GM12878 (cell line): Measurements from ENCODE around the gene HEBP2. TPM values are rescaled to one million over a fixed set of nuclear protein-coding genes. Genes with fewer than 3 reads are reported as not detected.

ENCODE experiments used
- ATAC-seq: fragments of 200-7000 bp; cut with Tn5 transposase; 3 replicates; pipeline ENCODE4 v1.9.1; 2020; ENCODE audit warnings: mild to moderate bottlenecking, moderate library complexity
- BruUV-seq: library from RNA; stranded (reverse); fragments of 400-500 nt; replicated peaks from 2 replicates; lab custom pipeline; 2021; lab: Mats Ljungman, UMichigan
- CTCF ChIA-PET: fragments of 300-600 bp; sonication (Branson Sonifier 250); formaldehyde crosslinking; extraction: SDS; loops from one replicate; lab custom pipeline; 2021; ENCODE audit warnings: inconsistent platforms; lab: Yijun Ruan, JAX
- POLR2A ChIA-PET: fragments of 350-600 bp; formaldehyde crosslinking; extraction: SDS; loops from one replicate; lab custom pipeline; 2021; ENCODE audit warnings: inconsistent platforms; lab: Charles Lee
- RAD21 ChIA-PET: fragments of 300-600 bp; sonication (Branson Sonifier 250); formaldehyde crosslinking; loops from one replicate; lab custom pipeline; 2023; ENCODE audit warnings: antibody characterized with exemption; ENCODE audit not compliant: unreplicated experiment; lab: Charles Lee
- SMC1A ChIA-PET: fragments of 300-600 bp; sonication (Branson Sonifier 250); formaldehyde crosslinking; loops from one replicate; lab custom pipeline; 2023; ENCODE audit not compliant: unreplicated experiment, uncharacterized antibody; lab: Charles Lee
- DNase-seq: peaks from one replicate; pipeline ENCODE4 v3.0.0-alpha.2; 2011; ENCODE audit warnings: low read depth, low spot score
- FAIRE-seq: peaks from 3 replicates; lab custom pipeline; 2011; peaks lifted over from hg19 to GRCh38; lab: Jason Lieb, UNC
- H2AFZ ChIP-seq: 2 replicates; pipeline ENCODE4 v1.6.0; 2011; ENCODE audit warnings: low read depth, low read length, control low read depth; ENCODE audit not compliant: control insufficient read depth
- H3K27ac ChIP-seq: 2 replicates; pipeline ENCODE4 v1.5.1; 2011; ENCODE audit warnings: control low read depth; ENCODE audit not compliant: control insufficient read depth, insufficient read depth
- H3K27me3 ChIP-seq, 2 experiments: replicated peaks in 1 of 2; 2 replicates each; pipeline versions ENCODE4 v1.6.0 to v1.6.1; 2011; ENCODE audit warnings: low read length in 1 of 2; ENCODE audit not compliant: control insufficient read depth in 2 of 2, insufficient read depth in 2 of 2
- H3K36me3 ChIP-seq, 2 experiments: 2 replicates each; pipeline ENCODE4 v1.5.1; 2011; ENCODE audit warnings: low read length in 1 of 2; ENCODE audit not compliant: control insufficient read depth in 2 of 2, insufficient read depth in 2 of 2
- H3K4me1 ChIP-seq: 2 replicates; pipeline ENCODE4 v1.6.1; 2011; ENCODE audit warnings: mild to moderate bottlenecking, low read length, moderate library complexity, mixed read lengths; ENCODE audit not compliant: control insufficient read depth, insufficient read depth
- H3K4me2 ChIP-seq: 2 replicates; pipeline ENCODE4 v1.6.0; 2011; ENCODE audit warnings: control low read depth; ENCODE audit not compliant: control insufficient read depth, insufficient read depth
- H3K4me3 ChIP-seq: fragments of 200-600 bp; sonication (generic); 2 replicates; pipeline ENCODE4 v1.5.1; 2016
- H3K79me2 ChIP-seq: 2 replicates; pipeline ENCODE4 v1.6.0; 2011; ENCODE audit warnings: low read length; ENCODE audit not compliant: control insufficient read depth, insufficient read depth
- H3K9ac ChIP-seq: 2 replicates; pipeline ENCODE4 v1.8.0; 2011; ENCODE audit warnings: low read length, control low read depth, mixed read lengths; ENCODE audit not compliant: control insufficient read depth, insufficient read depth
- H3K9me3 ChIP-seq: replicated peaks from 3 replicates; pipeline ENCODE4 v1.5.1; 2011; ENCODE audit warnings: mild to moderate bottlenecking, low read length; ENCODE audit not compliant: control insufficient read depth, insufficient read depth
- H4K20me1 ChIP-seq: 2 replicates; pipeline ENCODE4 v1.6.0; 2011; ENCODE audit not compliant: control insufficient read depth, insufficient read depth
- CEBPB ChIP-seq, 2 experiments: fragments of 150-350 bp in 1 of 2; IDR thresholded peaks; 2 replicates each; pipeline ENCODE4 v1.6.1; 2012 to 2014; ENCODE audit warnings: low read depth in 2 of 2, low read length in 2 of 2, borderline replicate concordance in 1 of 2, inconsistent platforms in 1 of 2
- FOXK2 ChIP-seq: fragments of 450-650 bp; IDR thresholded peaks from 2 replicates; pipeline ENCODE4 v1.6.1; 2017; ENCODE audit warnings: mild to moderate bottlenecking, moderate library complexity
- IRF4 ChIP-seq: IDR thresholded peaks from 2 replicates; pipeline ENCODE4 v1.6.1; 2011; ENCODE audit warnings: low read depth, low read length
- NR2C1 ChIP-seq: fragments of 450-650 bp; IDR thresholded peaks from 2 replicates; pipeline ENCODE4 v1.6.1; 2017; ENCODE audit warnings: antibody characterized with exemption, mild to moderate bottlenecking, moderate library complexity
- NR2F1 ChIP-seq: fragments of 450-650 bp; conservative IDR thresholded peaks from 2 replicates; pipeline ENCODE4 v1.6.1; 2017; ENCODE audit warnings: mild to moderate bottlenecking
- NRF1 ChIP-seq: conservative IDR thresholded peaks from 2 replicates; pipeline ENCODE4 v1.6.1; 2011; ENCODE audit warnings: mild to moderate bottlenecking, low read depth, low read length, improper control_type of control experiment
- RCOR1 ChIP-seq: conservative IDR thresholded peaks from 2 replicates; pipeline ENCODE4 v1.6.1; 2012; ENCODE audit warnings: low read depth, low read length, improper control_type of control experiment
- RUNX3 ChIP-seq: IDR thresholded peaks from 2 replicates; pipeline ENCODE4 v1.6.1; 2012; ENCODE audit warnings: low read length, inconsistent platforms
- SMARCA5 ChIP-seq: fragments of 450-650 bp; IDR thresholded peaks from 2 replicates; pipeline ENCODE4 v1.6.1; 2017; ENCODE audit warnings: mild to moderate bottlenecking
- TCF3 ChIP-seq: IDR thresholded peaks from 2 replicates; pipeline ENCODE4 v1.6.1; 2012; ENCODE audit warnings: low read depth, mild to moderate bottlenecking, low read length, borderline replicate concordance; ENCODE audit not compliant: insufficient read depth
- ZNF384 ChIP-seq: IDR thresholded peaks from 2 replicates; pipeline ENCODE4 v1.6.1; 2012; ENCODE audit warnings: low read depth, mild to moderate bottlenecking, low read length, improper control_type of control experiment, borderline replicate concordance
- WGBS: methylation state at CpG from one replicate; pipeline ENCODE4 v1.1.6; 2016; ENCODE audit warnings: low lambda C conversion rate; ENCODE audit not compliant: insufficient replicate concordance, insufficient coverage; ENCODE audit errors: missing lambda C conversion rate; 5-methylcytosine and 5-hydroxymethylcytosine counted together
- in situ Hi-C: fragments of 300-500 bp; cut with MboI; formaldehyde crosslinking; loops from 9 replicates; pipeline ENCODE4 v1.14.3; 2018; ENCODE audit warnings: mixed read lengths
- intact Hi-C: fragments of 100-400 bp; cut with micrococcal nuclease; formaldehyde crosslinking; loops from one replicate; pipeline ENCODE4 v1.14.2; 2022; ENCODE audit not compliant: unreplicated experiment
- polyA plus RNA-seq, 11 experiments: library from polyadenylated mRNA; depleted of rRNA in 4 of 11; unstranded in 6 of 11; stranded (reverse) in 5 of 11; fragments of >200 nt; fragmentation: Nextera tagmentation in 4 of 11; fragmentation: Illumina TruSeq in 1 of 11; extraction: Ambion mirVana in 4 of 11; extraction: Trizol in 1 of 11; gene quantifications; 1 replicate in 1 of 11; 2 replicates in 10 of 11; pipeline versions ENCODE4 v1.2.1 to v1.2.3, GENCODE V29; 2011 to 2016; ENCODE audit warnings: inconsistent platforms in 2 of 11, missing spikeins in 2 of 11, low read depth in 1 of 11
- total RNA-seq, 4 experiments: library from RNA; depleted of rRNA in 3 of 4; stranded (reverse); fragments of >200 nt in 3 of 4; fragmentation: Illumina TruSeq in 1 of 4; extraction: Trizol in 1 of 4; gene quantifications; 2 replicates each; pipeline versions ENCODE4 v1.2.1 to v1.2.3, GENCODE V29; 2013 to 2021
- TF ChIP-seq, protein P1 (sequence below): fragments of 450-650 bp; IDR thresholded peaks from 2 replicates; pipeline ENCODE4 v1.6.1; 2016; ENCODE audit warnings: mild to moderate bottlenecking
- TF ChIP-seq, protein P2 (sequence below): IDR thresholded peaks from 2 replicates; pipeline ENCODE4 v1.6.1; 2011; ENCODE audit warnings: borderline replicate concordance, low read depth, mild to moderate bottlenecking, moderate library complexity, mixed read lengths, low read length; ENCODE audit not compliant: insufficient read depth; ENCODE audit errors: extremely low read length
- TF ChIP-seq, protein P3 (sequence below): fragments of 150-350 bp; IDR thresholded peaks from 2 replicates; pipeline ENCODE4 v1.6.1; 2014; ENCODE audit warnings: mild to moderate bottlenecking, low read depth, low read length

HEBP2 gene
- total and polyA plus RNA-seq, 10 of the 15 experiments (the other 5 are each of a cell fraction or from before 2014, with no cell fraction given): 3.8 to 41.8 (median 16.9) TPM

DNA sequence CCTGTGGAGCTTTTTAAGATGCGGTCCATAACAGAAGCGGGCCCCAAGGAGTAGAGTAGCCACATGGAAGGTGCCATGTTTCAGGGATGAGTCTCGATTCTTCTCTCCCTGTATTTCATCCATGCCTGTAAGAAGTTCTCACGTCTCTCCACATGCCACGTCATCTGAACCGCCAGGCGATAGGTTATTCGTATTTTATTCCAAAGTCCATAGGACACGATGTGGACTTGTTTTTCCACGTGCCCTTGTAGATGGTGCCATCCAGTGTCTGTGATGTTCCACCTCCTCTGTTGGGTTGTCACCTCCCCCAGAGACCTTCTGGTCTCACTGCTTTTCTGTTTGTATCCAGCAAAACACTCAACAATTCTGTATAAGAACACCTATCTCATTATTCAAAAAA lies 17.6 kb downstream of the HEBP2 start:
- 87% methylated on average over 10 of the region's 10 CpGs for WGBS
- ChIA-PET SMC1A (interaction anchor here (0.6 to 2.6 kb wide), 2 partner anchors 87 to 343 kb away, joined by 3 to 10 read pairs; no protein-coding TSS in a partner anchor), RAD21 (no interaction called here), CTCF (interaction anchor here (1.1 to 17.0 kb wide), 2 partner anchors 86 to 163 kb away, joined by 3 to 387 read pairs; no protein-coding TSS in a partner anchor)
- no peak overlapping the region for H3K4me2 ChIP-seq
- no peaks in the 10 kb centered on the region; the same call in 2 of the 3 replicates for H3K9me3 ChIP-seq
- H3K27ac ChIP-seq: no peak overlapping the region
- H3K27me3 ChIP-seq: no peaks in the 10 kb centered on the region
- no peaks in the 10 kb centered on the region for H4K20me1 ChIP-seq
- intact Hi-C loops: no loop called here
- peaks cover 0 to 4% of the 10 kb centered on the region in 2 experiments; a peak in 2 of 4 replicates for H3K36me3 ChIP-seq
- H3K4me1 ChIP-seq: no peaks in the 10 kb centered on the region
- H2AFZ ChIP-seq: no peak overlapping the region
- no peak for FAIRE-seq
- TF ChIP-seq TCF3: no peak
- TF ChIP-seq, all 136 proteins: peak for 0
- H3K4me3 ChIP-seq: no peak overlapping the region
- POLR2A ChIA-PET: no interaction called here
- H3K79me2 ChIP-seq: no peaks in the 10 kb centered on the region
- no peak for ATAC-seq
- BruUV-seq: no TSS peak
- no peak for DNase-seq
- in situ Hi-C loops: no loop called here
- H3K9ac ChIP-seq: no peak overlapping the region

DNA sequence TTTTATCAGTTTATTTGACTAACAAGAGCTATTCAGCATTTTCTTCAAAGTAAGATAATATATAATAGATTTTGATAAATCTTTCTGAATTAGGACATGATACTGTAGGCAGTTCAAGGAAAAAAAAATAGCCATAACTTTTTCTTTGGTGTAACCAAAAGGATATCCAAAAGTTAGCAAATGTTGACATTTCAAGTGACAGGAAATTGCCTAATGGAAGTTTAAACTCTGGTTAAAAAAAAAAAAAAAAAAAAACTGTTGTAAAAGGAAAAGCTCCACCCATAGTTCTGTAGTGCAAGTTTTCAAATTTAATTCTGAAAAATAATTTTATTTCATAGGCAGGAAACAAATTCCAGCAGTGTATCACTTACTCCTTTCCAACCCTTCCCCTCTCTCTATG lies 18.8 kb downstream of the HEBP2 start:
- ATAC-seq: no peak
- RAD21 ChIA-PET: interaction anchor here (1.8 kb wide), 1 partner anchor 85 kb away, joined by 4 read pairs; no protein-coding TSS in a partner anchor
- no peaks in the 10 kb centered on the region for H4K20me1 ChIP-seq
- in situ Hi-C loops: no loop called here
- no peaks in the 10 kb centered on the region for H3K4me1 ChIP-seq
- POLR2A ChIA-PET: interaction anchor here (0.6 kb wide), 2 partner anchors 176 to 630 kb away, joined by 4 read pairs; no protein-coding TSS in a partner anchor
- CTCF ChIA-PET: interaction anchor here (0.5 to 17.0 kb wide), 7 partner anchors 19 to 307 kb away, joined by 3 to 387 read pairs (median 4); partner anchors contain the start of genes HEBP2 and NHSL1
- peaks cover 0 to 4% of the 10 kb centered on the region in 2 experiments; a peak in 2 of 4 replicates for H3K36me3 ChIP-seq
- BruUV-seq: no TSS peak
- no peaks in the 10 kb centered on the region for H3K79me2 ChIP-seq
- FAIRE-seq: no peak
- no peaks in the 10 kb centered on the region for H3K27me3 ChIP-seq
- H2AFZ ChIP-seq: no peak overlapping the region
- no peak for DNase-seq
- no peak overlapping the region for H3K4me3 ChIP-seq
- H3K4me2 ChIP-seq: no peak overlapping the region
- no peak overlapping the region for H3K9ac ChIP-seq
- TF ChIP-seq ZNF384 (no peak), FOXK2 (no peak), NRF1 (no peak), CEBPB (IDR thresholded peaks at IDR 0.05; ENCODE audit: borderline replicate concordance in 1 of 2, low read depth in 2 of 2, low read length in 2 of 2) (no peak), NR2F1 (no peak), NR2C1 (no peak), RCOR1 (no peak), IRF4 (no peak), SMARCA5 (no peak), RUNX3 (no peak)
- TF ChIP-seq, protein P1, sequence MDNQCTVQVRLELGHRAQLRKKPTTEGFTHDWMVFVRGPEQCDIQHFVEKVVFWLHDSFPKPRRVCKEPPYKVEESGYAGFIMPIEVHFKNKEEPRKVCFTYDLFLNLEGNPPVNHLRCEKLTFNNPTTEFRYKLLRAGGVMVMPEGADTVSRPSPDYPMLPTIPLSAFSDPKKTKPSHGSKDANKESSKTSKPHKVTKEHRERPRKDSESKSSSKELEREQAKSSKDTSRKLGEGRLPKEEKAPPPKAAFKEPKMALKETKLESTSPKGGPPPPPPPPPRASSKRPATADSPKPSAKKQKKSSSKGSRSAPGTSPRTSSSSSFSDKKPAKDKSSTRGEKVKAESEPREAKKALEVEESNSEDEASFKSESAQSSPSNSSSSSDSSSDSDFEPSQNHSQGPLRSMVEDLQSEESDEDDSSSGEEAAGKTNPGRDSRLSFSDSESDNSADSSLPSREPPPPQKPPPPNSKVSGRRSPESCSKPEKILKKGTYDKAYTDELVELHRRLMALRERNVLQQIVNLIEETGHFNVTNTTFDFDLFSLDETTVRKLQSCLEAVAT: no peak
- TF ChIP-seq, protein P2, sequence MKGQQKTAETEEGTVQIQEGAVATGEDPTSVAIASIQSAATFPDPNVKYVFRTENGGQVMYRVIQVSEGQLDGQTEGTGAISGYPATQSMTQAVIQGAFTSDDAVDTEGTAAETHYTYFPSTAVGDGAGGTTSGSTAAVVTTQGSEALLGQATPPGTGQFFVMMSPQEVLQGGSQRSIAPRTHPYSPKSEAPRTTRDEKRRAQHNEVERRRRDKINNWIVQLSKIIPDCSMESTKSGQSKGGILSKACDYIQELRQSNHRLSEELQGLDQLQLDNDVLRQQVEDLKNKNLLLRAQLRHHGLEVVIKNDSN: no peak
- TF ChIP-seq, protein P3, sequence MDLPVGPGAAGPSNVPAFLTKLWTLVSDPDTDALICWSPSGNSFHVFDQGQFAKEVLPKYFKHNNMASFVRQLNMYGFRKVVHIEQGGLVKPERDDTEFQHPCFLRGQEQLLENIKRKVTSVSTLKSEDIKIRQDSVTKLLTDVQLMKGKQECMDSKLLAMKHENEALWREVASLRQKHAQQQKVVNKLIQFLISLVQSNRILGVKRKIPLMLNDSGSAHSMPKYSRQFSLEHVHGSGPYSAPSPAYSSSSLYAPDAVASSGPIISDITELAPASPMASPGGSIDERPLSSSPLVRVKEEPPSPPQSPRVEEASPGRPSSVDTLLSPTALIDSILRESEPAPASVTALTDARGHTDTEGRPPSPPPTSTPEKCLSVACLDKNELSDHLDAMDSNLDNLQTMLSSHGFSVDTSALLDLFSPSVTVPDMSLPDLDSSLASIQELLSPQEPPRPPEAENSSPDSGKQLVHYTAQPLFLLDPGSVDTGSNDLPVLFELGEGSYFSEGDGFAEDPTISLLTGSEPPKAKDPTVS: no peak
- intact Hi-C loops: no loop called here
- SMC1A ChIA-PET: interaction anchor here (0.7 to 2.6 kb wide), 5 partner anchors 10 to 98 kb away, joined by 3 to 10 read pairs (median 3); no protein-coding TSS in a partner anchor
- no peaks in the 10 kb centered on the region; the same call in 2 of the 3 replicates for H3K9me3 ChIP-seq
- no peak overlapping the region for H3K27ac ChIP-seq
